ENCODE measurements around the gene MTO1. TPM values are rescaled to one million over a fixed set of nuclear protein-coding genes. Genes with fewer than 3 reads are reported as not detected.
"Not testable (repeated sequence)": the region's sequence is repeated elsewhere in the genome, so short reads cannot be mapped to it uniquely, and the experiment has no call there.

MTO1 gene
- total RNA-seq, 4 donors from 2014 or later: 31.0 to 42.8 (median 37.9) TPM

DNA sequence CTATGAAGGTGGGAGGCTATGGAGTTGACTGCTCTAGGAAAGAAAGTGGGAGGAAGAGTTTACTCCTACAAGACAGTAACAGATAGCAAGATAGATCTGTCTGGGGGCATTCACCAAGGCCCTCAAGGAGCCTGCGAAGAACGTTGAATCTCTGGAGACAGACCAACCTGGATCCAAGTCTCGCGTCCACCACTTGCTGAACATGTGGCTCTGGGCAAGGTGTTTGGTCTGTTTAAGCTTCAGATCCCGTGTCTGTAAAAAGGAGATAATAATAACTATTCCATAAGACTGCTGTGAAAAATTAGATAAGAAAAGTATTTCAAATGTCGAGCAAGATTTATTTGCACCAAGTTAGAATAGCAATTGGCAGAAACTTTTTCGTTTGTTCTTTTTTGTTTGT, 67.4 kb downstream of the MTO1 start:
- TF ChIP-seq EP300 (IDR thresholded peaks at IDR 0.05): no peak
- TF ChIP-seq, protein P1, sequence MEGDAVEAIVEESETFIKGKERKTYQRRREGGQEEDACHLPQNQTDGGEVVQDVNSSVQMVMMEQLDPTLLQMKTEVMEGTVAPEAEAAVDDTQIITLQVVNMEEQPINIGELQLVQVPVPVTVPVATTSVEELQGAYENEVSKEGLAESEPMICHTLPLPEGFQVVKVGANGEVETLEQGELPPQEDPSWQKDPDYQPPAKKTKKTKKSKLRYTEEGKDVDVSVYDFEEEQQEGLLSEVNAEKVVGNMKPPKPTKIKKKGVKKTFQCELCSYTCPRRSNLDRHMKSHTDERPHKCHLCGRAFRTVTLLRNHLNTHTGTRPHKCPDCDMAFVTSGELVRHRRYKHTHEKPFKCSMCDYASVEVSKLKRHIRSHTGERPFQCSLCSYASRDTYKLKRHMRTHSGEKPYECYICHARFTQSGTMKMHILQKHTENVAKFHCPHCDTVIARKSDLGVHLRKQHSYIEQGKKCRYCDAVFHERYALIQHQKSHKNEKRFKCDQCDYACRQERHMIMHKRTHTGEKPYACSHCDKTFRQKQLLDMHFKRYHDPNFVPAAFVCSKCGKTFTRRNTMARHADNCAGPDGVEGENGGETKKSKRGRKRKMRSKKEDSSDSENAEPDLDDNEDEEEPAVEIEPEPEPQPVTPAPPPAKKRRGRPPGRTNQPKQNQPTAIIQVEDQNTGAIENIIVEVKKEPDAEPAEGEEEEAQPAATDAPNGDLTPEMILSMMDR (IDR thresholded peaks at IDR 0.05): no peak
- no peak for TF ChIP-seq POLR2A (IDR thresholded peaks at IDR 0.05)
- Histone ChIP-seq H3K27ac (no peak overlapping the region), H3K9me3 (no peaks in the 10 kb centered on the region), H3K4me1 (peaks cover 0 to 4% (median 2%) of the 10 kb centered on the region in 4 donors), H3K27me3 (no peaks in the 10 kb centered on the region), H3K36me3 (no peaks in the 10 kb centered on the region), H3K4me3 (no peak overlapping the region)
- no peak for DNase-seq (ENCODE audit: low spot score in 2 of 2)
- WGBS, 2 donors: 79 to 82% methylated on average over 7 of the region's 7 CpGs

DNA sequence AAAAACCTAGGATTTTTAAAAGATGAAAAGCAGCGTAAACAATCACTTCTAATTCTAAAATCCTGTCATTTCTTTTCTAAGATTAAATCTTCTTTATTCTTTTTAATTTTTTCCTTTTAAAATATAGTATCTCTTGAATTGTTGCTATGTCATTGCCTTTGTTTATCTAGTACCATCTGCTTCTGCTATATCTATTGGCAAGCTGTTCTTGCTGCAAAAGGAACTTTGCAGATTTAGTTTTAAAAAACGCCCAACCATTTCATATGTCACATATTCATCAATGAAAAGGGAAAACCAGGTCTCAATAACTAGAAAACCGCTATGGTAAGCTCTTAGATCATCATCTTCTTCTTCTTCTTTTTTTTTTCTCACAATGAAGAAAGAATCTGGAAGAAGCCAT, 70.8 kb downstream of the MTO1 start:
- 92 to 93% methylated on average over 3 of the region's 3 CpGs for WGBS, 2 donors
- no peak for TF ChIP-seq POLR2A (IDR thresholded peaks at IDR 0.05)
- H3K4me1 ChIP-seq: no peaks in the 10 kb centered on the region
- no peak overlapping the region for H3K27ac ChIP-seq
- no peak overlapping the region for H3K4me3 ChIP-seq
- no peaks in the 10 kb centered on the region for H3K27me3 ChIP-seq
- no peak for DNase-seq (ENCODE audit: low spot score in 2 of 2)
- no peaks in the 10 kb centered on the region for H3K36me3 ChIP-seq
- H3K9me3 ChIP-seq: no peaks in the 10 kb centered on the region

DNA sequence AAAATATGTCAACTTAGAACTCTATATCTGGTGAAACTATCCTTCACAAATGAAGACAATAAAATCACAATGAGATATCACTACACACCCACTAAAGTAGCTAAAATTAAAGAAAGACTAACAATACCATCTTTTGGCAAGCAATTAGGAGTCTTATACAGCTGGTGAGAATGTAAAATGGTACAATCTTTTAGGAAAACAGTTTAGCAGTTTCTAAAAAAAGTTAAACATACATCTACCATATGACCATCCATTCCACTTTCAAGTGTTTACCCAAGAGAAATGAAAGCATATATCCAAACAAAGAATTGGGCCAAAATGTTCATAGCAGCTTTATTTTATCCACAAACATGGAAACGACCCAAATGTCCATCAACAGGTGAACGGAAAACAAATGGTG, 73.1 kb downstream of the MTO1 start:
- TF ChIP-seq, protein P1 (IDR thresholded peaks at IDR 0.05): no peak
- TF ChIP-seq POLR2A (IDR thresholded peaks at IDR 0.05) (no peak), EP300 (IDR thresholded peaks at IDR 0.05) (no peak)
- Histone ChIP-seq H3K27ac (no peak overlapping the region), H3K4me3 (no peak overlapping the region), H3K27me3 (no peaks in the 10 kb centered on the region), H3K4me1 (no peaks in the 10 kb centered on the region), H3K36me3 (no peaks in the 10 kb centered on the region), H3K9me3 (no peaks in the 10 kb centered on the region)
- 75% methylated on average over 2 of the region's 2 CpGs for WGBS, 2 donors
- no peak for DNase-seq (ENCODE audit: low spot score in 2 of 2)

DNA sequence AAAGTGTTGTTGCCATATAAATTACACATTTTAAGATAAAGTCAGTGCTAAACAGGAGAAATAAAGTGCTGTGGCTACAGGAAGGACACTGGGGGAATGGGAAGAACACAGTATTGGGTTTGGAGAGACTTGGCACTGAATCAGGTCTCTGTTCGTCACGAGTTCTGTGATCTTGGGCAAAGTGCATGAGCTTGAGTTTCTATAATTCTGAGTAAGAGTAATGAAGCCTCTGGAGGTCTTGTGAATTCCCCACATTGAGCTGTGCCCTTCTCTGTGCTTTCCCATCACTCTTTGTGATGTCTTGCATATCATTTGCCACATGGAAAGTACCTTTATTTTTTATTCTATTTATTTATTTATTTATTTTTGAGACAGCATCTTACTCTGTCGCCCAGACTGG, 76.1 kb downstream of the MTO1 start:
- H3K9me3 ChIP-seq: no peaks in the 10 kb centered on the region
- WGBS, 2 donors: 62 to 70% methylated on average over 3 of the region's 3 CpGs
- H3K36me3 ChIP-seq: no peaks in the 10 kb centered on the region

DNA sequence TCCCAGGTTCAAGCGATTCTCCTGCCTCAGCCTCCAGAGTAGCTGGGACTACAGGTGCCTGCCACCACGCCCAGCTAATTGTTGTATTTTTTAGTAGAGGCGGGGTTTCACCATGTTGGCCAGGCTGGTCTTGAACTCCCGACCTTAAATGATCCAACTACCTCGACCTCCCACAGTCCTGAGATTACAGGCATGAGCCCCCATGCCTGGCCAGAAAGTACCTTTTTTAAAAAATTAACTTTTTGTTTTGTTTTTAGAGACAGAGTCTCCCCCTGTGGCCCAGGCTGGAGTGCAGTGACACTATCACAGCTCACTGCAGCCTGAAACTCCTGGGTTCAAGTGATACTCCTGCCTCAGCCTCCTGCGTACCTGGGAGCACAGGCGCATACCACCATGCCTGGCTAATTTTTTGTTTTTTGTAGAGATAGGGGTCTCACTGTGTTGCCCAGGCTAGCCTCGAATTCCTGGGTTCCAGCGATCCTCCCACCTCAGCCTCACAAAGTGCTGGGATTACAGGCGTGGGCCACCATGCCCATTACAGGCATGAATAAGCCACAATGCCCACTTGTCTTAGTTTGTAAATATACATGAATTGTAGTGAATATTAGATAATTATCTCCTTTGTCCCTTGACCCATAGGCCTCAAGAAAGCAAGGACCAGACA, 76.7 kb downstream of the MTO1 start:
- TF ChIP-seq EP300 (IDR thresholded peaks at IDR 0.05) (no peak), POLR2A (IDR thresholded peaks at IDR 0.05) (no peak)
- TF ChIP-seq, protein P1 (IDR thresholded peaks at IDR 0.05): no peak
- Histone ChIP-seq H3K9me3 (no peaks in the 10 kb centered on the region), H3K27me3 (no peaks in the 10 kb centered on the region), H3K4me3 (no peak overlapping the region), H3K27ac (no peak overlapping the region), H3K4me1 (no peaks in the 10 kb centered on the region), H3K36me3 (no peaks in the 10 kb centered on the region)
- WGBS, 2 donors: 92 to 96% methylated on average over 10 of the region's 10 CpGs
- no peak for DNase-seq (ENCODE audit: low spot score in 2 of 2)

More for the DNA sequence above, 76.1 kb downstream of the MTO1 start:
- no peak overlapping the region for H3K4me3 ChIP-seq
- H3K27ac ChIP-seq: no peak overlapping the region
- no peaks in the 10 kb centered on the region for H3K4me1 ChIP-seq
- DNase-seq (ENCODE audit: low spot score in 2 of 2): no peak
- H3K27me3 ChIP-seq: no peaks in the 10 kb centered on the region
- TF ChIP-seq POLR2A (IDR thresholded peaks at IDR 0.05): no peak
- TF ChIP-seq EP300 (IDR thresholded peaks at IDR 0.05): no peak
- TF ChIP-seq, protein P1 (IDR thresholded peaks at IDR 0.05): no peak

DNA sequence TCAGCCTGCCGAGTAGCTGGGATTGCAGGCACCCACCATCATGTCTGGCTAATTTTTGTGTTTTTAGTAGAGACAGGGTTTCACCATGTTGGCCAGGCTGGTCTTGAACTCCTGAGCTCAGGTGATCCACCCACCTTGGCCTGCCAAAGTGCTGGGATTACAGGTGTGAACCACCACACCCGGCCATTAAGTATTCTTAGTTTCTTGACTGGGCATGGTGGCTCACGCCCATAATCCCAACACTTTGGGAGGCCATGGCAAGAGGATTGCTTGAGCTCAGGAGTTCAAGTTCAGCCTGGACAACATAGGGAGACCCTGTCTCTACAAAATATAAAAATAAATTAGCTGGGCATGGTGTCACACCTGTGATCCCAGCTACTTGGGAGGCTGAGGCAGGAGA, 80.9 kb downstream of the MTO1 start:
- WGBS, 2 donors: 94 to 95% methylated on average over 3 of the region's 3 CpGs
- H3K4me3 ChIP-seq; H3K27me3 ChIP-seq; H3K36me3 ChIP-seq; H3K4me1 ChIP-seq; DNase-seq (ENCODE audit: low spot score in 2 of 2); H3K9me3 ChIP-seq; H3K27ac ChIP-seq: not testable (repeated sequence)
